ENCODE data around the gene TRAPPC14. TPM values are rescaled to one million over a fixed set of nuclear protein-coding genes. Genes with fewer than 3 reads are reported as not detected.

The TRAPPC14 gene
- total and polyA plus RNA-seq, 9 of the 15 experiments (the other 6 are each of a cell fraction or from before 2014, with no cell fraction given): 0.42 to 45.9 (median 18.2) TPM

- TF ChIP-seq ERF (CRISPR knock-in tag; IDR thresholded peaks at IDR 0.05): peak; percentile 75; the same call in 1 of the 2 replicates
- peak; percentile 80 for TF ChIP-seq E2F3 (CRISPR knock-in tag; IDR thresholded peaks at IDR 0.05)
- TF ChIP-seq HMG20A (CRISPR knock-in tag; conservative IDR thresholded peaks at IDR 0.05): no peak
- peak in 1 of 2 experiments; percentile 20 for TF ChIP-seq AFF1 (IDR thresholded peaks at IDR 0.05; ENCODE audit: low read depth in 1 of 2, partially characterized antibody in 2 of 2)
- TF ChIP-seq GABPB2 (CRISPR knock-in tag; conservative IDR thresholded peaks at IDR 0.05): no peak
- TF ChIP-seq BCLAF1 (IDR thresholded peaks at IDR 0.05; ENCODE audit: borderline replicate concordance in 1 of 2, control insufficient read depth in 1 of 2, low read depth in 2 of 2, low read length in 1 of 2): no peak
- TF ChIP-seq ZNF561 (CRISPR knock-in tag; conservative IDR thresholded peaks at IDR 0.05): no peak
- TF ChIP-seq, protein P1, sequence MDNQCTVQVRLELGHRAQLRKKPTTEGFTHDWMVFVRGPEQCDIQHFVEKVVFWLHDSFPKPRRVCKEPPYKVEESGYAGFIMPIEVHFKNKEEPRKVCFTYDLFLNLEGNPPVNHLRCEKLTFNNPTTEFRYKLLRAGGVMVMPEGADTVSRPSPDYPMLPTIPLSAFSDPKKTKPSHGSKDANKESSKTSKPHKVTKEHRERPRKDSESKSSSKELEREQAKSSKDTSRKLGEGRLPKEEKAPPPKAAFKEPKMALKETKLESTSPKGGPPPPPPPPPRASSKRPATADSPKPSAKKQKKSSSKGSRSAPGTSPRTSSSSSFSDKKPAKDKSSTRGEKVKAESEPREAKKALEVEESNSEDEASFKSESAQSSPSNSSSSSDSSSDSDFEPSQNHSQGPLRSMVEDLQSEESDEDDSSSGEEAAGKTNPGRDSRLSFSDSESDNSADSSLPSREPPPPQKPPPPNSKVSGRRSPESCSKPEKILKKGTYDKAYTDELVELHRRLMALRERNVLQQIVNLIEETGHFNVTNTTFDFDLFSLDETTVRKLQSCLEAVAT (IDR thresholded peaks at IDR 0.05): no peak
- no peak for TF ChIP-seq CBFB (CRISPR knock-in tag; IDR thresholded peaks at IDR 0.05)
- TF ChIP-seq ZNF76 (CRISPR knock-in tag; IDR thresholded peaks at IDR 0.05; ENCODE audit: borderline replicate concordance): no peak
- TF ChIP-seq NUFIP1 (IDR thresholded peaks at IDR 0.05; ENCODE audit: partially characterized antibody): no peak
- no peak for TF ChIP-seq ZFP36 (IDR thresholded peaks at IDR 0.05; ENCODE audit: low read depth, low read length, partially characterized antibody)
- no peak for TF ChIP-seq LEF1 (IDR thresholded peaks at IDR 0.05)
- no peak for TF ChIP-seq ZBTB1 (CRISPR knock-in tag; IDR thresholded peaks at IDR 0.05; ENCODE audit: borderline replicate concordance, low read depth)
- no peak for TF ChIP-seq MCM7 (IDR thresholded peaks at IDR 0.05)
- TF ChIP-seq ZNF3 (CRISPR knock-in tag; IDR thresholded peaks at IDR 0.05): no peak
- TF ChIP-seq IRF1 (CRISPR knock-in tag; IDR thresholded peaks at IDR 0.05; ENCODE audit: borderline replicate concordance): no peak
- TF ChIP-seq TBP (optimal IDR thresholded peaks at IDR 0.05; ENCODE audit: low read depth, low read length): no peak
- no peak for TF ChIP-seq ILF3 (IDR thresholded peaks at IDR 0.05; ENCODE audit: borderline replicate concordance)
Observed at GRCh38 chr7:100126239-100126930, 32.1 kb downstream of the TRAPPC14 start (continued).
